HG03439 (cell line): Measurements from ENCODE around the gene STAC.

ENCODE experiments used
- ATAC-seq: cut with Tn5 transposase; IDR thresholded peaks from one replicate; pipeline ENCODE4 v1.9.1; 2021; ENCODE audit warnings: mild to moderate bottlenecking, moderate library complexity; ENCODE audit not compliant: unreplicated experiment

STAC gene

GRCh38 chr3:36511791-36512486 is 131.6 kb downstream of the STAC start:
- ATAC-seq = no peak

- ATAC-seq = no peak
Observed at GRCh38 chr3:36512555-36512954, 132.3 kb downstream of the STAC start.

GRCh38 chr3:36514171-36514570 is 133.9 kb downstream of the STAC start:
- ATAC-seq = no peak

DNA sequence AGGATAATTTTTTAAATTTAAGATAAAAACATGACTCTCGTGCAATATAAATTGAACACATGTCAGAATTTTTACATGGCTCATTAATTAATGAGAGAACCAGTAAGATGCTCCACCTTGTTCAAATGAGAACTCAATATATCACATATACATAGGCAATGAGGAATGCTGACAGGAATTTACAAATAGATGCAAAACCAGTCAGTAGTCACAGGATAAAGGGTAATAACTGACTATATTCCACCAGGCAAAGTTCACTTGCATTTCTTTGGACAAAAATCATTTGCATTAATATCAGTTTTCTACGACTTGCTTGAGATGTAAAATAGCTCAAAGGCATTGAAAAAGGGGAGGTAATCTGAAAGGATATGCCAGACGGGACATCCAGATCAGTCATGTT is 139.4 kb downstream of the STAC start:
- ATAC-seq = no peak

DNA sequence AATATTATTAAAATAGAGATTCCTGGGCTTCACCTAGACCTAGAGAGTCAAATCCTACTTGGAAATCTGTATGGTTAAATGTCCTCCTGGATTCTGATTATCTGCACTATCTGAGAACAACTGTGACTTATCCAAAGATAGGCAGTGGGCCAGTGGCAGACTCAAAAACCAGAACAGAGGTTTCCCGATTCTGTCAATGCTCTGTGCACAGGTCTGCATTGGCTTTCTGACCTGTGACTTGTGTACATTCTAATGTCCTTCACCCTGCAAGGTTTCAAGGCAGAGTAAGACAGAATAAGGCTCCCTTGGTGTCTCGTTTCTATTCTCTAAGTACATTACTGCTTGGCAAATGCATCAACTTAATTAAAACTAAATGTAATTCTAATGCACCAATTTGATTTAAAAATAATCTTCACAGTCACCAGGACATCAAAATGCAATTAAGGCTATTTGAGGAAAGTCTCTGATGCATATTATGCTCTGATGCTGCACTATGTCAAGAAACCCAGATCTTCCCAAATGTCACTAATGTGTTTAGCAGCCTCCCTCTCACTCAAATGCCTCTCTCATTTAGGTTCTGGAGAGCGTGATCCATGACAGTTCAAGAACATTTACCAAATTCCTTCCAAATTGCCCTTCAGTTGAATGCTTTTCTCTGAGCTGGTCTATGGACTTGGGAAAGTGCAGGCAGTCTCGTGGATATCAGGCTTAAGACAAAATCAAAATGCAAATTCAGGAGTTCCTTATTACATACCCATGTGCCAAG is 140.1 kb downstream of the STAC start:
- no peak for ATAC-seq

DNA sequence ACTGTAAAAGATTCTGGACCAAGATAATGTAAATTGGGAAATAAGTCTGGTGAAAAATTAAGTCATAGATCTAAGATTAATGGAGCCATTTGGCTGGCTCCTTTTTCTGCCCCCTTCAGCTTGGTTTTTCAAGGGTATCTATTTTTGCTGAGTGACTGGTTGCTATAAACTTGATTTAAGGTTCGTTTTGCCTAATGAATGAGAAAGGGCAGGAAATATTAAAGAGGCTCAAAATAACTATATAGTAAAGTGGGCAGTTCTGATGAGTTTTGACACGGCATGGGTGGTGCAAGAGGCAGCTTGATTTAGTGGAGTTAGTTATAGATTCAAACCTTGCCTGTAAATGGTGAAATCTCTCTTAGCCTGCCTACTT is 140.7 kb downstream of the STAC start:
- no peak for ATAC-seq

DNA sequence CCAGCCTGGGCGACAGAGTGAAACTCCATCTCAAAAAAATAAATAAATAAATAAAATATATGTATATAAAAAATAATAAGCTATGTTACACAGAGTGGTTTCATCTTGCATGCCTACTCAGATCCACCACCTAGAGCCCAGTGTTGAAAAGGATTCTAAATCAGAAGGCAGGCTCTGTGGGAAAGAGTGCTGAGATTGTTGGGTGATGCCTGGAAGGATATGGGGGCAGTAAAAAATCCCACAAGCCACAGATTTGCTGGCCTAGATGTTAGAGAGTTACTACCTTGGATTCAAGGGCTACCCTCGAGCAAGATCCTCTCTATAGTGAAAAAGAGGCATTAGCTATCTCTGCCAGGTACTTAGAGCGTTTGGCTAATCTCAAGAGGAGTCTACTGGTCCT is 144.3 kb downstream of the STAC start:
- no peak for ATAC-seq

DNA sequence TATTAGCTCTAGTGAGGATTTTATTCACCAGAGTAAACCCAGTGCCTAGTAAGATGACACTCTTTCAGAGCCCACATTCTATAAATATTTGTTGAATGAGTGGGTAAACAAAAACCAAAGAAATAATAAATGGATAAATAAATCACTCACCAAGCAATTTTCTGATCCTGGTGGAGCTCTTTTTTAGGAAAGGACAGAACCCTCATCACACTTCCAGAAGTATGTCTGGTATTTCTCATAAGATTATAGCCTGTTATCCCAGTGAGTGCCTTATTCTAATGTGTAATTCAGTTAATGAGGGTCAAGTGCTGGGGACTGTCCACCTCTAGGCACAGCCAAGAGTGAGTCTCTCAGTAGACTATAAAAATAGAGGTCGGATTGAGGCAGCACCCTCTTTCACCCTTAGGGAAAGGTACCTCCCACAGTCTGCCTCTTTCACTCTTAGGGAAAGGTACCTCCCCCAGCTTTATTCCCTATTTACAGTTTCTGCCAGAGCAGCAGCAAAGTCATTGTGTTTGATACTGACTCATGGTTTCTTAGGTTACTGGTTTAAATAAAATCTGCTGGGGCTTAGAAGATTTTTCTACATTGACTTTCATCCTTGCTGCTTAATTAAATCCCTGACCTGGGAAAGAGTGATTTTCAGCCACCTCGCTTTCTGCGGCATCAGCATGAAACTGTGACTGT is 145.0 kb downstream of the STAC start:
- no peak for ATAC-seq

DNA sequence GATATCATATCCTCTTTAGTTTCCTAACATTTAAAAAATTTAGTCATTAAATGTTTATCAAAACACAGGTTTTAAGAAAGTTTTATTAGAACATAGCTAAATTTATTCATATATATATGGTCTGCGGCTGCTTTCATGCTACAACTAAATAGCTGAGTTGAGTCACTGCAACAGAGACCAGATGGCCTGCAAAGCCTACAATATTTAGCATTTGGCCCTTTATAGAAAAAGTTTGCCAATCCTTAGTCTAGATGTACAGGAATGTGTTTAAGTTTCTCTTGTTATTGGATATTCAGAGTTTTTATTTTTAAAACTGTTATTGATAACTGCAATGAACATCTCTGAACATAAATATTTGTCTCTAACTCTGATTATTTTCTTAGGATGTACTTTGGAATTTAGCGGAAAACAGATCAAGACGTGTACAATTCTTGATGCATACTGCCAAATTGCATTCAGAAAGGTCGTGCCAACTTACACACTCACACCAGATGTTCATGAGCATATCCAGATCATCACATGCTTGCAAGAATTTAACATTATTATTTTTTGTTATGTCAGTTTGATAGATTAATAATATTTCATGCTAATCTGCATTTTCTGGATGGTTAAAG is 157.9 kb downstream of the STAC start:
- no peak for ATAC-seq

DNA sequence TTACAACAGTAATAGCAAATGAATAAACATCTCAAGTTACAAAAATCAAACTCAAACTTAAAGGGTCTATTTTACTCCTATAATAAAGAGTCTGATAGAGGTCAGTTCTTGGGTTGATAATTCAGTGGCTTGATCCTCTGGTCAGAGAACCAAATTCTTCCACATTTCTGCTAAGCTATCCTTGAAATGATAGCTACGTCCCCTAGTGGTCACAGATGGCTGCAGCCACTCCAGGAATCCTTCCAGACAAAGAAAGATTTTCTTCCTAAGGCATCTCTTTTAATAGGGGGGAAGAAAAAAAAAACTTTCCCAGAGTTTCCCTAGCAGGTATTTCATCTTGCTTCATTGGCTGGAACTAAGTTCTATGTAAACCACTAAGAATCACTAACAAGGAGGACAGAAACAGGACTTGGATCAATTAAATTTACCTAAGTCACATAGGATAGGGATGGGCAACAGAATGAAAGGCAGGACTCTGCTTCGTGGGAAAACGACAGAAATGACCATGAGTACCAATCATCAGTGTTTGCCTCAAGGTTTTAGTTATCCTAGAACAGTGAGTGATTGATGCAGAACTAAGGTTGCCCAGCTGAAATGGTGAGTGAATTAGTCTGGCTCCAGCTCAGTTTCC is 160.7 kb downstream of the STAC start:
- no peak for ATAC-seq

DNA sequence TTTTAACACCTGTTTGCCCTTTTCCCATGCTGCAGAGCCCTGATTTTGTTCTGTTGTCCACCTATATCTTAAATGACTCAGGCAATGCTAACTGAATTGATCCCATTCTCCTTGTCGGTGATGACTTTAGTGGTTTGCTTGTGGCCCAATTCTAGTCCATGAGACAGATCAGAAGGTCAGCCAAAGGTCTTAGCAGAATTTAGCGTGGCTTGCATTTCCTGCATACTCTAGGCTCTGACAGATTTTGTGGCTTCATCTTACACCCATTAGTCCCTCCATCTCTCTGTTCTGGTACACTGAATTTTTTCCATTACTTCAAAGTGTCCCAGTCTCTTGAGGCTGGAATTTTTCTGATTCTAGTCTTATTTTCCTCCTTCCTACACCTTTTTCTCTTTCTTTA is 161.9 kb downstream of the STAC start:
- no peak for ATAC-seq

DNA sequence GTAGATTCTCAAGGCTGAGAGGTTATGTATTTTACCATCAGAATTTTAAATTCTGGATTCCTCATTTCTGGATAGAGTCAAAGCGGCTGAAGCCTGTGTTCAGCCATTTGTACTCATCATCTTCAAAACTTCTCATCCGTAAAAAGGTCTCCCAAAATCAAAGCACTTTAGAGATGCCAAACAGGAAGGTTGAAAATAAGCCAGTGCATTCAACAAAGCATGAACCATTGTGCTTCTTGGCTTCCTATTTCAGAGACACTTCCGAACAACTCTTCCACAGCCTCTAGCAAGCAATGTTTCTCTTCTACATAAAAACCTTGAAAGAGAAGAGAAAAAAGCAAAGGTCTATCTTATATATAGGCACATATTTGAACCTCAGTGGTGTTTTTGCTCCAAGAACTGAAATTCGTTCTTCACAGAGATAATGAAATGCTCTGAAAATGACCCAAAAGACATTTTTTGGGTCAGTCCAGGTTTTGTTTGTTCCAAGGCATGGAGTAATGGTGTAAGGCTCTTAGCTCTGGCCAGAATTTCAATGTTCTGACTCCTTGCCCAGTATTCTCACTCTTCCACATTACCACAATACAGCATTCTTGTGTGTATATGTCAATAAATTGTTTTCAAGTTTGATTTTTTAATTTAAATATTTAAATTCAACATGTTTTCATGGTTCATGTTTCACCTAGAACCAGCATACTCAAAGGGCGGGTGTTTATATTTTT is 163.1 kb downstream of the STAC start:
- no peak for ATAC-seq

DNA sequence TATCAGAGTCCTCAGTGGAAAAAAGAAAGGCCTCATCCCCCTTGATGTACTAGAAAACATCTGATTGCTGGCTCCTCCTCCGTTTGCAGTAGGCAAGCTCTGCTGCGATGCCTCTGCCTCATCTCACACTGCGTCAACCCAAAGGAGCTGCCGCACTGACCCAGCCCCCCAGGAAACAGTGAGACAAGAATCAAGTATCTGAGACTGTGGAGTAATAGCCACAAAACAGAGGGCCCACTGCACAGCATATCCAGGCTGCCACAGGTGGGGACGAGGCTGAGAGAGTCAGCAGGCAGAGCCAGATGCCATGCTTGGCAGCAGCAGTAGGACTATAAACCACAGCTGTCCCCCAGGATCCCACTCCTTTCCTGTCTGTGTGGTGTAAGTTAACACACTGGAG is 165.9 kb downstream of the STAC start:
- ATAC-seq = no peak

DNA sequence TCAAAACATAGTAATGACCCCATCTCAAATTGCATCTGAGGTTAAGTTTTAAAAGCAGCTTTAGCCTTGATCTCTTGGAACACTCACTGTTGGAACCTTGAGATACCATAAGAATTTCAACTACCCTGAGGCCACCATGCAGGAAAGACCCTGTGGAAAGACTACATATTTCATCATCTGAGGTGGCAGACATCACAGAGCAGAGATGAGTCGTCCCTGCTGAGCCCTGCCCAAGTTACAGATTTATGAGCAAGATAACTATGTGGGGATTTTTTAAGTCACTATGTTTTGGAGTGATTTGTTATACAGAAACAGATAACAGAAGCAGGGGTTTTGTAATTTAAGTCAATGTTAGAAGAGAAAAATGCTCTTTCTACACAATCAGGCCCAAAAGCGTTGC is 168.4 kb downstream of the STAC start:
- no peak for ATAC-seq

GRCh38 chr3:36557021-36557707 is 176.9 kb downstream of the STAC start:
- no peak for ATAC-seq

- no peak for ATAC-seq
Observed at GRCh38 chr3:36557708-36558421, 177.6 kb downstream of the STAC start.

- ATAC-seq = no peak
Observed at GRCh38 chr3:36558961-36559360, 178.7 kb downstream of the STAC start.

DNA sequence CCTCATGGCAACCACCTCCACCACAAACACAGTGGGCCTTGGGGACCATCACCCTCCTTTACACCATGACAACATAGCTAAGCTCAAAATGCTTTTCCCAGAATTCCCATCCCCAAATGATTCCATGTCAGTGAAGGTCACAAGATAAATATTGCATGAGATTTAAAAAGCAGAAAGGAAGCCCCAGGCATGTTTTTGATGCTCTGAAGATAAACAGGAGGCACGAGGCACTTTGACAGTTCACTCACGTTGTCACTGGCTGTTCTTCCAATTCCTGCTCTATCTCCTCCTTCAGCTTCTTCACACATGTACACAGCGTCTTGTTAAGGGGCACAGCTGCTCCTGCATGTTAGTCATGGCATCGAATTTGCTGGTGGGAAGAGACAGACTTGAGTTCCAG is 180.4 kb downstream of the STAC start:
- no peak for ATAC-seq

- ATAC-seq = no peak
Observed at GRCh38 chr3:36561601-36562000, 181.3 kb downstream of the STAC start.
